NT2/D1 (cell line): ENCODE results near the gene LRRC8C.
A peak's percentile ranks its signal among the peaks of the same experiment; 100 is the strongest.

Experiments used
- DNase-seq: peaks from one replicate; pipeline ENCODE4 v3.0.0-alpha.2; 2011; ENCODE audit warnings: low read depth, low spot score
- H3K27me3 ChIP-seq: 2 replicates; pipeline ENCODE4 v1.6.0; 2011; ENCODE audit warnings: mild to moderate bottlenecking; ENCODE audit not compliant: insufficient read length, insufficient read depth
- H3K36me3 ChIP-seq: 2 replicates; pipeline ENCODE4 v1.6.1; 2011; ENCODE audit warnings: mild to moderate bottlenecking, low read length, mixed read lengths; ENCODE audit not compliant: insufficient read depth, insufficient read length
- H3K4me1 ChIP-seq: 2 replicates; pipeline ENCODE4 v1.5.1; 2011; ENCODE audit not compliant: insufficient read depth, insufficient read length
- H3K4me3 ChIP-seq: 2 replicates; pipeline ENCODE4 v1.5.1; 2011; ENCODE audit warnings: low read depth; ENCODE audit not compliant: insufficient read length
- H3K9ac ChIP-seq: 2 replicates; pipeline ENCODE4 v1.6.0; 2011; ENCODE audit warnings: low read depth; ENCODE audit not compliant: insufficient read length
- H3K9me3 ChIP-seq: 2 replicates; pipeline ENCODE4 v1.5.1; 2011; ENCODE audit warnings: mild to moderate bottlenecking, low read length; ENCODE audit not compliant: insufficient read depth
- SUZ12 ChIP-seq: IDR thresholded peaks from 2 replicates; pipeline ENCODE4 v1.6.1; 2011; ENCODE audit not compliant: insufficient read length, insufficient read depth; ENCODE audit errors: extremely low read depth
- YY1 ChIP-seq: IDR thresholded peaks from 2 replicates; pipeline ENCODE4 v1.6.1; 2011; ENCODE audit not compliant: insufficient read length, insufficient read depth
- ZNF274 ChIP-seq: IDR thresholded peaks from 2 replicates; pipeline ENCODE4 v1.6.1; 2011; ENCODE audit warnings: mild to moderate bottlenecking, low read depth, low read length

Gene LRRC8C

GRCh38 chr1:89630048-89630447, 2.9 kb upstream of the LRRC8C start:
- H3K27me3 ChIP-seq: peaks cover 20% of the 10 kb centered on the region
- H3K9ac ChIP-seq: no peak overlapping the region
- H3K9me3 ChIP-seq: no peaks in the 10 kb centered on the region
- no peaks in the 10 kb centered on the region for H3K4me1 ChIP-seq
- H3K36me3 ChIP-seq: no peaks in the 10 kb centered on the region
- TF ChIP-seq SUZ12 (no peak), YY1 (no peak), ZNF274 (no peak)
- no peak for DNase-seq
- no peak overlapping the region for H3K4me3 ChIP-seq

- H3K4me1 ChIP-seq: no peaks in the 10 kb centered on the region
- no peaks in the 10 kb centered on the region for H3K36me3 ChIP-seq
- peak; percentile 22 for DNase-seq
- peaks cover 23% of the 10 kb centered on the region for H3K27me3 ChIP-seq
- peak overlapping the region; percentile 87 for H3K9ac ChIP-seq
- TF ChIP-seq SUZ12 (no peak), YY1 (no peak), ZNF274 (no peak)
- peak overlapping the region; percentile 80 for H3K4me3 ChIP-seq
- no peaks in the 10 kb centered on the region for H3K9me3 ChIP-seq
Measured at GRCh38 chr1:89631816-89632656, 884 bp upstream of the LRRC8C start.

GRCh38 chr1:89633248-89633799, 404 bp downstream of the LRRC8C start:
- Histone ChIP-seq H3K27me3 (peaks cover 23% of the 10 kb centered on the region), H3K4me3 (peak overlapping the region; percentile 80), H3K9me3 (no peaks in the 10 kb centered on the region), H3K4me1 (no peaks in the 10 kb centered on the region), H3K36me3 (no peaks in the 10 kb centered on the region), H3K9ac (peak overlapping the region; percentile 88)
- DNase-seq: peak; percentile 13
- TF ChIP-seq SUZ12 (no peak), ZNF274 (no peak), YY1 (no peak)

- no peak for DNase-seq
Measured at GRCh38 chr1:89633800-89634625, 1.1 kb downstream of the LRRC8C start.

GRCh38 chr1:89635825-89636815, 3.2 kb downstream of the LRRC8C start:
- no peak for DNase-seq
- Histone ChIP-seq H3K36me3 (no peaks in the 10 kb centered on the region), H3K4me1 (no peaks in the 10 kb centered on the region), H3K9ac (no peak overlapping the region), H3K4me3 (no peak overlapping the region), H3K9me3 (no peaks in the 10 kb centered on the region), H3K27me3 (peaks cover 23% of the 10 kb centered on the region)
- TF ChIP-seq YY1 (no peak), ZNF274 (no peak), SUZ12 (no peak)

More at GRCh38 chr1:89633800-89634625, 1.1 kb downstream of the LRRC8C start:
- Histone ChIP-seq H3K4me1 (no peaks in the 10 kb centered on the region), H3K9ac (peak overlapping the region; percentile 88), H3K9me3 (no peaks in the 10 kb centered on the region), H3K27me3 (peaks cover 23% of the 10 kb centered on the region), H3K36me3 (no peaks in the 10 kb centered on the region), H3K4me3 (peak overlapping the region; percentile 80)
- no peak for TF ChIP-seq YY1

- no peak overlapping the region for H3K9ac ChIP-seq
- TF ChIP-seq YY1: no peak
- TF ChIP-seq ZNF274: no peak
- TF ChIP-seq SUZ12: no peak
- no peak overlapping the region for H3K4me3 ChIP-seq
- DNase-seq: no peak
- peaks cover 18% of the 10 kb centered on the region for H3K27me3 ChIP-seq
- H3K36me3 ChIP-seq: no peaks in the 10 kb centered on the region
- H3K9me3 ChIP-seq: no peaks in the 10 kb centered on the region
- no peaks in the 10 kb centered on the region for H3K4me1 ChIP-seq
Measured at GRCh38 chr1:89637496-89637895, 4.6 kb downstream of the LRRC8C start.
